Right forelimb (tissue), 1 donor: ENCODE measurements around the gene NUFIP1.
A peak's percentile ranks its signal among the peaks of the same experiment; 100 is the strongest.
"Not testable (repeated sequence)": the region's sequence is repeated elsewhere in the genome, so short reads cannot be mapped to it uniquely, and the experiment has no call there.

ENCODE experiments used
- DNase-seq: peaks from one replicate; pipeline ENCODE4 v3.0.0-alpha.2; 2018

Gene NUFIP1

GRCh38 chr13:44989071-44989889, at the start of gene NUFIP1, which contains the start of gene GPALPP1:
NUFIP1 (minus strand) TSS chr13:44989471; CDS start chr13:44989436, 35 bp downstream.
GPALPP1 (plus strand) TSS chr13:44989538; CDS start chr13:44989655, 117 bp downstream.
- peak; percentile 96 for DNase-seq

GRCh38 chr13:45036206-45036605, 46.9 kb upstream of the NUFIP1 start:
- no peak for DNase-seq

GRCh38 chr13:45034342-45034741, 45.1 kb upstream of the NUFIP1 start:
- DNase-seq: no peak

GRCh38 chr13:45024847-45025246, 35.6 kb upstream of the NUFIP1 start:
- no peak for DNase-seq

- DNase-seq: no peak
These were observed 32.0 kb upstream of the NUFIP1 start for GRCh38 chr13:45021250-45021649.

- DNase-seq: not testable (repeated sequence)
These were observed 30.7 kb upstream of the NUFIP1 start for GRCh38 chr13:45019981-45020380.

- DNase-seq: no peak
These were observed 27.6 kb upstream of the NUFIP1 start for GRCh38 chr13:45016792-45017425.

- DNase-seq: no peak
These were observed 26.0 kb upstream of the NUFIP1 start for GRCh38 chr13:45015300-45015699.

- no peak for DNase-seq
These were observed 21.9 kb upstream of the NUFIP1 start for GRCh38 chr13:45011198-45011597.

- DNase-seq: no peak
These were observed 18.6 kb upstream of the NUFIP1 start for GRCh38 chr13:45007823-45008222.

- no peak for DNase-seq
These were observed 18.0 kb upstream of the NUFIP1 start for GRCh38 chr13:45007225-45007624.

GRCh38 chr13:45004096-45004495, 14.8 kb upstream of the NUFIP1 start:
- no peak for DNase-seq

- no peak for DNase-seq
These were observed 14.1 kb upstream of the NUFIP1 start for GRCh38 chr13:45003417-45003816.

GRCh38 chr13:44989941-44990340, 670 bp upstream of the NUFIP1 start:
- no peak for DNase-seq

- no peak for DNase-seq
These were observed 10.9 kb downstream of the NUFIP1 start for GRCh38 chr13:44978328-44978727.

GRCh38 chr13:44976949-44977583, 12.2 kb downstream of the NUFIP1 start:
- DNase-seq: no peak

- DNase-seq: no peak
These were observed 13.1 kb downstream of the NUFIP1 start for GRCh38 chr13:44976196-44976595.

- no peak for DNase-seq
These were observed 15.0 kb downstream of the NUFIP1 start for GRCh38 chr13:44974056-44974793.

- DNase-seq: no peak
These were observed 16.2 kb downstream of the NUFIP1 start for GRCh38 chr13:44972956-44973581.

GRCh38 chr13:44971656-44972595, 17.3 kb downstream of the NUFIP1 start:
- no peak for DNase-seq
